HCT116 (cell line): ENCODE measurements around the gene DNAH9. TPM values are rescaled to one million over a fixed set of nuclear protein-coding genes. Genes with fewer than 3 reads are reported as not detected.

Source experiments
- ATAC-seq: fragments of 200-7000 bp; cut with Tn5 transposase; 2 replicates; pipeline ENCODE4 v1.9.1; 2020; ENCODE audit warnings: mild to moderate bottlenecking, moderate library complexity
- BruUV-seq: library from RNA; stranded (reverse); fragments of 400-500 nt; replicated peaks from 2 replicates; lab custom pipeline; 2021; lab: Mats Ljungman, UMichigan
- CTCF ChIA-PET: fragments of 300-600 bp; sonication (Branson Sonifier 250); formaldehyde crosslinking; loops from one replicate; lab custom pipeline; 2021; ENCODE audit warnings: antibody characterized with exemption; lab: Charles Lee
- POLR2A ChIA-PET: fragments of 300-600, 350-600 bp; sonication (Branson Sonifier 250); formaldehyde crosslinking; loops from one replicate; lab custom pipeline; 2021; ENCODE audit warnings: antibody characterized with exemption; lab: Charles Lee
- RAD21 ChIA-PET, 2 experiments: fragments of 300-600 bp; sonication (Branson Sonifier 250); formaldehyde crosslinking; loops; one replicate each; lab custom pipeline; 2023; ENCODE audit warnings: low total read pairs in 2 of 2; ENCODE audit not compliant: uncharacterized antibody in 2 of 2, unreplicated experiment in 2 of 2, low non-redundant PET in 1 of 2; lab: Charles Lee
- DNase-seq: peaks from one replicate; pipeline ENCODE4 v3.0.0-alpha.2; 2010; ENCODE audit warnings: low read depth, low spot score
- H2AFZ ChIP-seq: fragments of 200-600 bp; shearing (Covaris generic), sonication (generic); 2 replicates; pipeline ENCODE4 v1.6.1; 2017; ENCODE audit warnings: low read depth, mixed run types, mixed read lengths, antibody characterized with exemption, low read length; ENCODE audit not compliant: poor library complexity, severe bottlenecking
- H3K27ac ChIP-seq: 2 replicates; pipeline ENCODE4 v1.5.1; 2012; ENCODE audit warnings: low read depth, low read length
- H3K27me3 ChIP-seq: fragments of 200-600 bp; sonication (generic); 2 replicates; pipeline ENCODE4 v1.6.1; 2016; ENCODE audit warnings: mixed run types, low read length, mixed read lengths; ENCODE audit not compliant: insufficient read depth
- H3K36me3 ChIP-seq, 2 experiments: fragments of 200-500 bp in 1 of 2; fragments of 200-600 bp in 1 of 2; sonication (Bioruptor generic) in 1 of 2; sonication (generic) in 1 of 2; 2 replicates each; pipeline versions ENCODE4 v1.5.1 to v1.6.1; 2014 to 2016; ENCODE audit warnings: low read length in 2 of 2, inconsistent platforms in 1 of 2, mixed read lengths in 1 of 2, mixed run types in 1 of 2; ENCODE audit not compliant: insufficient read depth in 2 of 2, control insufficient read depth in 1 of 2
- H3K4me1 ChIP-seq, 2 experiments: fragments of 200-600 bp in 1 of 2; sonication (generic) in 1 of 2; 2 replicates each; pipeline versions ENCODE4 v1.5.1 to v1.6.1; 2012 to 2017; ENCODE audit warnings: low read length in 2 of 2, inconsistent platforms in 1 of 2, mild to moderate bottlenecking in 1 of 2, mixed read lengths in 1 of 2, mixed run types in 1 of 2, moderate library complexity in 1 of 2; ENCODE audit not compliant: insufficient read depth in 2 of 2, control insufficient read depth in 1 of 2
- H3K4me2 ChIP-seq: fragments of 200-600 bp; sonication (generic); 2 replicates; pipeline ENCODE4 v1.6.1; 2017; ENCODE audit warnings: mixed run types, low read length, mixed read lengths
- H3K4me3 ChIP-seq, 2 experiments: fragments of 200-600 bp in 1 of 2; sonication (generic) in 1 of 2; replicated peaks in 1 of 2; 2 replicates each; pipeline ENCODE4 v1.5.1; 2011 to 2016; ENCODE audit warnings: low read length in 2 of 2, control low read depth in 1 of 2, low read depth in 1 of 2, mild to moderate bottlenecking in 1 of 2, mixed read lengths in 1 of 2, mixed run types in 1 of 2
- H3K79me2 ChIP-seq: fragments of 200-600 bp; sonication (generic); 2 replicates; pipeline ENCODE4 v1.6.1; 2017; ENCODE audit warnings: mild to moderate bottlenecking, mixed run types, low read length, moderate library complexity, mixed read lengths; ENCODE audit not compliant: insufficient read depth
- H3K9ac ChIP-seq: fragments of 200-600 bp; sonication (generic); 2 replicates; pipeline ENCODE4 v1.6.1; 2016; ENCODE audit warnings: low read length, mixed read lengths
- H3K9me2 ChIP-seq: fragments of 200-600 bp; sonication (generic), shearing (Covaris generic); 2 replicates; pipeline ENCODE4 v1.6.1; 2017; ENCODE audit warnings: mixed run types, mild to moderate bottlenecking, moderate library complexity; ENCODE audit not compliant: insufficient read depth
- H3K9me3 ChIP-seq, 2 experiments: fragments of 200-500 bp in 1 of 2; fragments of 200-600 bp in 1 of 2; sonication (Bioruptor generic) in 1 of 2; sonication (generic) in 1 of 2; 2 replicates each; pipeline ENCODE4 v1.6.1; 2014 to 2017; ENCODE audit warnings: low read length in 2 of 2, mixed read lengths in 2 of 2, inconsistent platforms in 1 of 2, low read depth in 1 of 2, mild to moderate bottlenecking in 1 of 2, mixed run types in 1 of 2, moderate library complexity in 1 of 2; ENCODE audit not compliant: control insufficient read depth in 1 of 2, insufficient read depth in 1 of 2
- H4K20me1 ChIP-seq: fragments of 200-600 bp; sonication (generic), shearing (Covaris generic); 2 replicates; pipeline ENCODE4 v1.6.1; 2017; ENCODE audit warnings: mixed run types, mild to moderate bottlenecking, moderate library complexity; ENCODE audit not compliant: insufficient read depth
- EGR1 ChIP-seq: IDR thresholded peaks from 2 replicates; pipeline ENCODE4 v1.6.1; 2012; ENCODE audit warnings: low read depth
- JUND ChIP-seq: IDR thresholded peaks from 2 replicates; pipeline ENCODE4 v1.6.1; 2012
- TCF7L2 ChIP-seq: IDR thresholded peaks from 2 replicates; pipeline ENCODE4 v1.7.0; 2011; ENCODE audit warnings: borderline replicate concordance, inconsistent platforms; ENCODE audit not compliant: insufficient read depth, insufficient read length; ENCODE audit errors: extremely low read depth
- intact Hi-C: fragments of 100-400 bp; cut with micrococcal nuclease; formaldehyde crosslinking; loops from 2 replicates; pipeline ENCODE4 v1.10.0; 2022
- total RNA-seq: library from RNA; stranded (reverse); gene quantifications from one replicate; pipeline ENCODE4 v1.2.1, GENCODE V29; 2021; ENCODE audit not compliant: unreplicated experiment

Gene DNAH9
- total RNA-seq, 1 experiment from 2014 or later = not detected

DNA sequence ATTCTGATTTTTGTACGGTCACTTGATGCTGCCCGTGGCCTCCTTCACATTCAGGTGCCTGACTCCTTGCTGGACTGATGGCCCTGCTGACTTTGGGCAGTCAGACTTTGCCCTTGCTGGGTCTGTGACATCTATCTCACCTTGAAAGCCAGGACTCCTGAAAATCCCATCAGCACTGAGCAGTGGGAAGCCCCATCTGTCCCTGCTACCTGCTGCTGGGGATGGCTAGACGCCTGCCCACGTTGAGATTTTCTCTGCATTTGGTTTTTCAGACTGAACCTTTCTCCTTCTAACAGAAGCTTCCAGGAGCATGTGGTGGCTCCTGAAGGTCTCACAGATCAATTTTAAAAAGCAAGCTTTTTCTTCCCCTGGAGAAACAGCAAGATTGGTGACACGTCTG lies 409.2 kb downstream of the DNAH9 start:
- no peaks in the 10 kb centered on the region for H3K9me2 ChIP-seq
- BruUV-seq = no TSS peak
- H3K79me2 ChIP-seq = no peaks in the 10 kb centered on the region
- RAD21 ChIA-PET = no interaction called here
- no peaks in the 10 kb centered on the region for H3K4me1 ChIP-seq
- no peak overlapping the region for H3K9ac ChIP-seq
- H3K27me3 ChIP-seq = no peaks in the 10 kb centered on the region
- no peak overlapping the region for H3K27ac ChIP-seq
- H2AFZ ChIP-seq = no peak overlapping the region
- POLR2A ChIA-PET = interaction anchor here (1.1 to 2.3 kb wide), 2 partner anchors 10 to 13 kb away, joined by 4 to 9 read pairs; partner anchors contain the start of genes MAP2K4 and ZNF18
- no peak for TF ChIP-seq JUND
- no peak for TF ChIP-seq TCF7L2
- no peak for TF ChIP-seq EGR1
- H3K9me3 ChIP-seq = no peaks in the 10 kb centered on the region
- no peak for DNase-seq
- H3K36me3 ChIP-seq = no peaks in the 10 kb centered on the region
- no peak for ATAC-seq
- H3K4me3 ChIP-seq = no peak overlapping the region
- no peak overlapping the region for H3K4me2 ChIP-seq
- intact Hi-C loops = no loop called here
- no peaks in the 10 kb centered on the region for H4K20me1 ChIP-seq
- CTCF ChIA-PET = no interaction called here
